ENCODE measurements around the gene CHST15.

CHST15 gene

GRCh38 chr10:123964953-123965352 lies 128.4 kb downstream of the CHST15 start:
- no peak for DNase-seq (ENCODE audit: low spot score)

GRCh38 chr10:123962756-123963530 lies 130.5 kb downstream of the CHST15 start:
- DNase-seq (ENCODE audit: low spot score): no peak

- DNase-seq (ENCODE audit: low spot score): no peak
Observed at GRCh38 chr10:123958241-123958640, 135.2 kb downstream of the CHST15 start.
